Measurements from ENCODE around the gene LYL1.

Gene LYL1

DNA sequence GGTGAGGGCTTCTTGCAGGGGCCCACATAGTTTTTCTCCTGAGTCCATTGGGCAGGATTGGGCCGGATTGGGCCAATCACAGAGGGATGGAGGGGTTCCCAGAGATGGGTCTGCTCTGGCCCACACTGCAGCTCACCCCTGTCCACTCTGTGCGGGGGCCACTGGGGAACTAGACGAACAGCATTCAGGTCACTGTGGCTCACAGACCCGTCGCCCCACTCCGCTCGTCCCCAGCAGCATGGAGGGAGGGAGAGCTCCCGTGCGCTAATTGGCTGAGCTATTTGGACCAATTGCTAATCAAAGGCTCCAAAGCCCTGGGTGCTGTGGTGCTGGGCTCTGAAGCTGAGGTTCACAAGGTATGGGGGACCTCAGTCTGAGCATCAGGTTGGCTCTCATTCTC is 26.7 kb upstream of the LYL1 start:
- no peak for DNase-seq (ENCODE audit: low spot score)

DNA sequence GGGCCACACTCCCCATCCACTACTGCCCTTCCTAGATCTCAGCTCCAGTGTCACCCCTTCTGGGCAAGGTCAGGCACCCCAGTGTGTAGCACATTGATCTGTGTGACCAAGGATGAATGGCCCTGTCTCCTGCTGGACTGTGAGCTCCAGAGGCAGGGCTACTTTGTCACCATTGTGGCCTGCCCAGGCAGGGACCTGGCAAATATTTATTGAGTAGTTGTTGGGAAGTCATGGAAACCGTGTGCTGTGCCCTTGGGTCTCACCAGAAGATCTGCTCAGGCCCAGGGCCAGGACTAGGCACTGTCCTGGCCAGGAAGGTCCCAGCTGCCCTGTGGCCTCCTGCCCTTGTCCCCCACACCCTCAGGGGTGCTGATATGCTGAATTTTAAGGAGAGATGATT is 25.9 kb upstream of the LYL1 start:
- no peak for DNase-seq (ENCODE audit: low spot score)

DNA sequence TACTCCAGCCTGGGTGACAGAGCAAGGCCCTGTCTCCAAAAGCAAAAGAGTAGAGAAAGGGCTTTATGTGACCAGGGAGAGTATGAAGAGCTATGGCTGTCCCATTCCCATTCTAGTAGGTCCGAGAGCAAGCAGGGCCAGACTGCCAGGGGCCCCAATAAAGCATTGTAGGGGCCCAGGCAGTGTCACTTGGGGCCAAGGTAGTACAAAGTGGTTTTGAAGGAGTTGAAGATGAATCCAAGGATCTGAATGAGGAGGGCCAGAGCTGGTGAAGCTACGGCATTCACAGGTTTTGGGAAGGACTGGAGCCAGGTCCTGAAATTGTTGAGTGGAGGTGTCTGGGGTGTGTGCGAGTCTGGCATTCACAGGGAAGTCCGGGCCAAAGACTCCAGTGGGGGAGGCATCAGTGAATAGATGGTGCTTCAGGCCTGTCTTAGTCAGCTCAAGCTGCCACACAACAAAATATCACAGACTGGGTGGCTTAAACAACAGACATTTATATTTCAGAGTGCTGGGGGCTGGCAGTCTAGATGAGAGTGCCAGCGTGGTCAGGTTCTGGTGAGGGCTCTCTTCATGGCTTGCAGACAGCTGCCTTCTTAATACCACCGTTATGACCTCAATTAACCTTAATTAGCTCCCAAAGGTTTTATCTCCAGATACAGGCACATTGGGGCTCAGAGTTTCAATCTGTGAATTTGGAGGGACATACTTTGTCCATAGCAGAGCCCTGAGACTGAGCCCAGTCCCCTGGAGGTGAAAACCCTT is 25.3 kb upstream of the LYL1 start:
- DNase-seq (ENCODE audit: low spot score): no peak

DNA sequence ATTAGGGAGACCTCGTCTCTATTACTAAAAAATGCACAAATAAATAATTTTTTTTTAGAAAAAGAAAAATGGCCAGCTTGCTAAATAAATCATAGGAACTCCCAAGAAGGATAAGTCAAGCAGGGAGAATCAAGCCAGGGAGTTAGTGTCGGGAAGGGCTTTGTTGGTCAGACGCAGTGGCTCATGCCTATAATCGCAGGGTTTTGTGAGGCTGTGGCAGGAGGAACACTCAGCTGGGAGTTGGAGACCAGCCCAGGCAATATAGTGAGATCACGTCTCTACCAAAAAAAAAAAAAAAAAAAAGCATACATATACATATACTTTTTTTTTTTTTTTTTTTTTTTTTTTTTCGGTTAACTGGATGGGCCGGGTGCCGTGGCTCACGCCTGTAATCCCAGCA is 24.4 kb upstream of the LYL1 start:
- DNase-seq (ENCODE audit: low spot score): no peak

DNA sequence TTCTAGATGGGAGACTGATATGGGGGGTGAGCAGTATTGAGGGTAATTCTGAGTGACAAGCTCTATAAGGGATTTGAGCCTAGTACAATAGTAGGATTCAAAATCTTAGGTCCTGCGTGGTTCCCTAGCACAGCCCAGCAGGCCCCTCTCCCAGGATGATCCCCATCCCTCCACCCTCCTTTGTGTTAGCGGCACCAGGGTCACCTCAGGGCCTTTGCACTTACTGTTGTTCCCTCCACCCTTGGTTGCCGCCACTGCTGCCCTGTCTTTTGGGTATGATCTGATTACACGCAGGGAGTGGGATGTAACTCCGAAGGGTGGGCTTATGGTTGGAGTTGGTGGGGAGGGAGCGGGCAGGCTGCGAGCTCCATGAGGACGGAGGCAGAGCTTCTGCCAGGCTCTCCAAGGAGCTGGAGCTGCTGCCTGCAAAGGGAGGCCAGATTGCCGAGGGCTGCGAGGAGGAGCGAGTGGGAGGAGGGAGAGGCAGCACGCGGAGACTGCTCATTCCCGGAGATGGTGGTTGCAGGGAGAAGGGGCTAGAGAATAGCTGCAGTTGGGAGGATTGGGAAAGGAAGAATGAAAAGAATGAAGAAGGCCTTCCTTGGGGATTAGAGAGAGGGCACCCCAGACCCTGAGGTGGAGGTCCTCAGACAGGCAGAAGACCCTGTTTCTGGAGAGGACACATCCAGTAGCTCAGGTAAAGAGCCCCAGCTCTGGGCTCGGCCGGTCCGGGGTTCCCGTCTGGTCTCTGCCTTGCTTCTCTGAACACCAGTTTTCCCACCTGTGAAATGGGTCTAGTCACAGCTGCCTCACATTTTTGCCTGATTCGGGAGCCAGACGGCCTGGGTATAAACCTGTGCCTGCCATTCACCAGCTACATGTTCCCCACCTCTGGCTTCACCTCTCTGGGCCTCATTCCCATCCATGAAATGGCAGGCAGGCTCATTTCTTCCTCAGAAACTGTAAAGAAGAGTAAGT is 20.6 kb upstream of the LYL1 start:
- no peak for DNase-seq (ENCODE audit: low spot score)

DNA sequence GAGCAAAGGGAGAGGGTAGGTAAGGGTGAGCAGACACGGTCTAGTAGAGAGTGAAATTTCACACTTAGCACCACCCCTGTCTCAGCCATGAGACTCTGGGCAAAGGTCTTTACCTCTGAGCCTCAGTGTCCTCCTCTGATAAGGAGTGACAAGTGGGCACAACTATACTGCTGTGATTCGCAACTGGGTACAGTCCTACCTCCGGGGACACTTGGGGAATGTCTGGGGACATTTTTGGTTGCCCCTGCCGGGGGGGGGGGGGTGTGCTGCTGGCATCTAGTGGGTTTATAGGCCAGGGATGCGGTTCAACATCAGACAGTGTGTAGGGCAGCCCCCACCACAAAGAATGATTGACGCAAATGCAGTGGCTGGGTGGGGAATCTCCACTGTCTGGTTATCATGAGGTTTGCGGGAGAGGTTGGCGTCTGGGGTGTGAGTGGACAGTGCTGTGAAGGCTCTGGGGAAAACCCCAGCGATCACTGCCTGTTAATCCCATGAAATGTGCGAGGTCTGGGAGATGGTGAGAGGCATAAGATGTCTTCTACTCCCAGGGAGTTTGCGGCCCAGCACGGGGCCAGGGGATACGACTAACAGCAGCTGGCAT is 19.7 kb upstream of the LYL1 start:
- DNase-seq (ENCODE audit: low spot score): no peak

DNA sequence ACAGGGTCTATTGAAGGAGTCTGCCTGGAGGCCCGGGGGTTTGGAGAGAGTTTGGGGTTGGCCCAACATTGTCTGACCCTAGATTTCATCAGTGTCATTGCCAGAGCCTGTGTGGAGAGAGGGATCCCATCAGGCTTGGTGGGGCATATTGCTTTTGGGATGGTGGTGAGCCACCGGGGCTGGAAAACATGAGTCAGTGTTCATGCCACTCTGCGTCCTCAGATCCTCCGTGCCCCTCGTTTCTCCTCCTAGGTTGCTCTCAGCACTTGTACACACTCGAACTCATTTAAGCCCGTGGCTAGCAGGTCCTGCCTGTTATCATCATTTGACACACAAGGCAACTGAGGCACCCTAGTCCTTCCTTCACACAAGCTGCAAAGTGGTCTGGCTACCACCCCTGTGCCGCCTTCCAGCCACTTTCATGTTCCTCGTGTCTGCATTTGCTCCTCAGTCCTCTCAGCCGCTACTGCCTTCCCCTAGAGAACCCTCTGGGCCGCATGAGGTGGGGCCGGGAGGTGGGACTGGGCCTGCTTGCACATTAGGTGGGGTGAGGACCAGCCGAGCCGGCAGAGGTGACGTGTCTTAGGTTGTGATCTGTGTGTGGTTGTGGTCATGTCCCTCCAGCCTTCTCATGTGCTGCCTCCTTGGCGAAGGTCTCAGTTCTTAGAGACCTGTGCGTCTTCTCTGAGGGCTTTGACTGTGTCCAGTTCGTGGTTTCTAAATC is 19.1 kb upstream of the LYL1 start:
- no peak for DNase-seq (ENCODE audit: low spot score)

DNA sequence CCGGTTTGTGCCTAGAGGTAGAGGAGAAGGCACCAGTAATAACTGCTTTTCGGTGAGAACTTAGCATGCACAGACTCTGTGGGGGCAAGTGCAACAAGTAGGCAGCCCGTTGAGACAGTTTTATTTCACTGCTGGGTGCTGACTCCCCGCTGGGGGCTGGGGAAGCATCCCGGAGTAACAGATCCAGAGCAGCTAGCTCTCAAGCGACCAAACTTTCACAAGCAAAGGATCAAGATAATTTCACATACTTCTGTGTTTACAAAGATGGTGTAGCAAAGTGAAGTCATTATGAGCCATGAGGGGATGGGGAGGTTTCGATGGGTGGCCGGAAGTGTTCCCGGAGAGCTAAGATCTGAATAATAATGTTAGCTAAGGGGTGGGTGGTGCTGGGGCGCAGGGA is 18.2 kb upstream of the LYL1 start:
- DNase-seq (ENCODE audit: low spot score): no peak

DNA sequence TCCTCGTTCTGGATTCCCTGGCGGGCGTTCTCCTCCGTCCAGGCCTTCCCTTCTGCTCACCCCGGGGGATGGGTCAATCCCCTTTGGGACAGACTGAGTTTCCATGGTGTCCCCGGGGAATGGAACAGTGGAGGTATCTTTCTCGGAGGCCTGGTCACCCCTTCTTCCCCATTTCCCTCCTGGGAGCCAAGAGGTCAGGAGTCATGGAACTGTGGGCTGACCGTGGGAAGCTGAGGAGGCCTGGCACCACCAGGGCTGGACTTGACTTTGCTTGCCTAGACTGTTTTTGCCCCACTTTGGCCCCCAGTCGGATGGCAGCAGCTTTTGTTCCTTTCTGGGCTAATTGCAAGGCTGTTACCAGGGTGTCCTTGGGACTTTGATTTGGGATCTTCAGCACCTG is 17.4 kb upstream of the LYL1 start:
- DNase-seq (ENCODE audit: low spot score): no peak

DNA sequence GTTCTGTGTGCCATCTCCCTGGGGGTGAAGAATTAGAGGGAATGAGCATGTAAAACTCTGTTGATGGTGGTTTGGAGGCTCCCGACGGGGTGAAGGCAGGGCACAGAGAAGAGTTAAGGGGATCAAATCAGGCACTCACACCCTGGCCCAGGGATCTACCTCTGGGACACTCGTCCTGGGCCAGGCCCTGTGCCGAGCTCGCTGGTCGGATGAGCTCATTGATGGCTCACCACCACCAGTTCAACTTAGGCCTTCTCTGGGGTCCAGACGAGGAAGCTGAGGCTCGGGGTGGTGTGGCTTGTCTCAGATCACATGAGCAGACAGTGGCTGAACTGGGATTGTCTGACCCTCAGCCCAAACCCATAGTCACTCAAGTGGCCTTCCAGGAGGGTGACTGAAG is 17.0 kb upstream of the LYL1 start:
- no peak for DNase-seq (ENCODE audit: low spot score)

DNA sequence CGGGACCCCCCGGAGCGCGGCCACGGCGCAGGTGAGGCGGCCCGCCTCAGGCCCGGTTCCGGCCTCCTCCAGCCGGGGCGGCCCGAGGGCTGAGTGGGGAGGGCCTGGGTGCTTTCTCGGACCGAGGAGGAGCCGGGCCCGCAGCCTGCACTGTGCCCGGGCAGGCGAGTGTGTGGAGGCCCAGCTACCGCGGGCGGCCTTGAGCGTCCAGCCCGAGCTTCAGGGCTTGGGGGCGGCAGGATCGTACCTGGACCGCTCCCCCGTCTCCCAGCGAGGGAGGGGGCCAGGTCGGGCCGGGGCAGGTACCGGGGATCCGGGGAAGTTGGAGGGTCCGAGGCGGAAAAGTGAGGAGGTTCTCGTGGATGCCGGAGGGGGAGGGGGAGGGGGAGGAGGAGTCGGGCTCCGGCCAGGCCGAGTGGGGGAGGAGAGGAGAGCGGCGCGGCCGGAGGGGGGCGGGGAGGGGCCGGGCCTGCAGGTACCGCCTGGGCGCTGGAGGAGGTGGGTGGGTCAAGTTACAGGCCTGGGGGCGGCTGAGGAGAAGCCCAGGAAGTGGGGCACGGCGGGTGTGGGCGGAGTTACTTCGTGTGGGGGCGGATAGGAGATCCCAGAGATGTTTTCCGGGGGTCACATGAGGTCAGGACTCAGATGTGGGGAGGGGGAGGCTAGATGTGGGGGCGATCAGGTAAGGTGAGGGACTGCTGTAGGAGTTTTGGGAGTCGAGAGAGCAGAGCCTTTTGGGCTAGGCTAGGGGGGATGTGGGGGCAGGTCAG is 16.0 kb upstream of the LYL1 start:
- peak; percentile 21 for DNase-seq (ENCODE audit: low spot score)

DNA sequence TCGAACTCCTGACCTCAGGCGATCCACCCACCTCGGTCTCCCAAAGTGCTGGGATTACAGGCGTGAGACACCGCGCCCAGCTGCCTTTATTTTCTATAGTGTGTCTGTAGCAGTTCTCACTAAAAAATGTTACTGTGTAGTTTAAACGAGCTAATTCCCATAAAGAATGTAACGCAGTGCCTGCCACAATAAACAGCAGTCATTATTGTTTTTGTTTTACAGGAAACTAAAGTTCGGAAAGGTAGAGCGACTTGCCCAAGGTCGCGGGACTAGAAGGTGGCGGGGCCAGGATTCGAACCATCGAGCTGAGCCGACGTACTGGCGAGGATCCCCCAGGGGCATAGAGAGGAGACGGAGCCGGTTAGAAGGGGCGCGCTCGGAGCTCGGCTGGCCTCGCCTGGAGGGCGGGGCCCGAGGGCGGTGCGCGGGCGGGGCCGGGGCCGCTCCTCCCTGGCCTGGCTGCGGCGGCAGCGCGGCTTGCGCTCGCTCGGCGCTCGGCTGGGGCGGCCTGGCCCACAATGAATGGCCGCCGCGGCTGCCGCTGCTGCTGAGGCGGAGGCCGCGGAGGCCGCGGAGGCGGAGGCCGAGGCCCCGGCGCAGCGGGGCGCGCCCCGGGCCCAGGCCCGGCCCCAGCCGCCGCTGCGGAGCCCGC is 15.2 kb upstream of the LYL1 start, which contains the start of gene NACC1:
Gene NACC1 (plus strand): TSS at position 493 of the 652 bp plus-strand sequence. CDS start 16,944 bp downstream, outside the sequence.
- DNase-seq (ENCODE audit: low spot score): peak; percentile 89

DNA sequence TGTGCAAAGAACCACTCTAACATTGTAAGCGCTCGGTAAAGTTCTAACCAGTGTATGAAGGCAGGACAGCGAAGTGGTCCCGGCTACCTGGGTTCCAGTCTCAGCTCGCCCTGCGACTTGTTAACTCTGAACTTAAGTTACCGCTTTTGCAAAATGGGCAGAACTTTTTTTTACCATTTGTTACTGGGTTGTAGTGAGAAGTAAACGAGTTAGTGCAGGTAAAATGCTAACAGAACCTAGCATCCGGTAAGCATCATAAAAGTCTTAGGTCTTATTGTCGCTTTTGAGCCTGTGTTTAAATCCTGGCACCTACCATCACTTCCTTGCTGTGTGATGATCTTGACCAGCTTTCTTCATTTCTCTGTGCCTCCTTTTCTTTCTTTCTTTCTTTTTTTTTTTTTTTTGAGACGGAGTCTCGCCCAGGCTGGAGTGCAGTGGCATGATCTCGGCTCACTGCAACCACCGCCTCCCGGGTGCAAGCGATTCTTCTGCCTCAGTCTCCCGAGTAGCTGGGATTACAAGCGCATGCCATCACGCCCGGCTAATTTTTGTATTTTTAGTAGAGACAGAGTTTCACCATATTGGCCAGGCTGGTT is 14.6 kb upstream of the LYL1 start:
- no peak for DNase-seq (ENCODE audit: low spot score)

DNA sequence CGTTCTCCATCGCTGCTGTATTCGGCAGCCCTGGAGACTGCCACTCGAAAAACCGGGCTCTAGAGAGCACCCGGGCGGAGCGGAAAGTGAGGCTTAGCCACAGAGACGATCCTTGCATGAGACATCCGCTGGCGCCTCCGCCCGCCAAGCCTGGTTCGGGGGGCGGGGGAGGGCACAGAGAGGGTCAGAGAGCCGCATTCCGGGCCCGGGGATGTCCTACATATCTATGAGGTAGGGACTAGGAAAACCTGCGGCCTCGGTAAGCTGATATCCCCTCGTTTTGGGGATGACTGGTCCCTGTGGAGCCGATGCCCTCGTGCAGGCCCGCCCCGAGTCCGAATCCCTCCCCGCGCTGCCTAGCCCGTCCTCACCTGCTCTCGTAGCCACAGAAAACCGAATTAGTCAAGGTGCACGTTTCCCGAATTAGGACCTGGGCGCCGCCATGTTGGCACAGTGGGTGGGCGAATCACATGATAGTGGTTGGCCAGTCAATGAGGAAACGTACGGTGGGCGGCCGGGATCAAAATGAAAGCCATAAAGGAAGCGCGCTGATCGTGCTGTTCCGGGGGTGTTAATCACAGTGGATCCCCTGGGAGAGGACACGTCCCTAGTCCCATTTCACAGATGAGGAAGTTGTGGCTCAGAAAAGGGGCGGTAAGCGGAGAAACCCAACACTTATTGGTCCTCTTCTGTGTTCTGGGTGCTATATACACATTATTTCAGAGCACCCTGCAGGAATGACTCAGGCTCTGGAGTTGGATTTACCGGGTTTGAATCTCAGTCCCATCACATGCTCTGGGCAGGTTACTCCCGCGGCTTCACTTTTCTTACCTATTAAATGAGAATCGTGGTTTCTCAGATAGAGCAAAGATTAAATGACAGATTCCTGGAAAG is 13.9 kb upstream of the LYL1 start, which contains the start of gene TRMT1:
Gene TRMT1 (minus strand): TSS at position 459 of the 894 bp plus-strand sequence. CDS start 341 bp downstream, at position 118.
- DNase-seq (ENCODE audit: low spot score): peak; percentile 83

DNA sequence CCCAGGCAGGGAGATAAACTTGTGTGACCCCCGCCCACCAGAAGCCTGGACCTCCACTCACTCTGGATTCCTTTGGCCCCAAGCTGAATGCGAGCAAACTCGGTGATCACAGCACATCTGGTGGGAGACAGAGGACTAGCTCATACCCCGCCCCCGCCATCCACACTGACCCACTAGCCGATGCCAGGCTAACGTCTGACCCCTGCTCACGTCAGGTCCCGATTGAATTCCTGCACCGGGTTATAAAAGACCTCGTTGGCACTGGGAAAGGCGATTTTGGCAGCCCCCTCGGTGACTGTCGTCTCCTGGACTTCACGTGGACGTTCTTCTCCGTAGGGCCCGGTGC is 13.3 kb upstream of the LYL1 start:
- DNase-seq (ENCODE audit: low spot score): no peak

DNA sequence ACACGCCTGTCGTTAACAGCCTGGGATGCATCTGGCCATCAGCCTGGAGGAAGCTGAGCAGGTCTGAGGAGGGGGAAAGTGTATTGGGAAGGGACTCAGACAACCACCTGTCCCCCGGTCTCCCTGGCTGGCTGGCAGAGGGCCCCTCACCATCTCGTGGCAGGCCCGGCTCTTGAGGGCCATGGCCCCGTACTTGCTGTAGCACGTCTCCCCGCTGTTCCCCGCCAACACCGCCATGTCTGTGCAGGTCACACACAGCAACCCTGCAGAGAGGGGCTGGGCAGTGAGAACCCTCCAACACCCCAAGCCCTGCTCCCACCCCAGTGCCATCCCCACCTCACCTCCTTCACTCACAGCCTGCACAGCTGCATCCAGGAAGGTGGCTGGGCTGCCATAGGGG is 9.9 kb upstream of the LYL1 start:
- DNase-seq (ENCODE audit: low spot score): no peak

DNA sequence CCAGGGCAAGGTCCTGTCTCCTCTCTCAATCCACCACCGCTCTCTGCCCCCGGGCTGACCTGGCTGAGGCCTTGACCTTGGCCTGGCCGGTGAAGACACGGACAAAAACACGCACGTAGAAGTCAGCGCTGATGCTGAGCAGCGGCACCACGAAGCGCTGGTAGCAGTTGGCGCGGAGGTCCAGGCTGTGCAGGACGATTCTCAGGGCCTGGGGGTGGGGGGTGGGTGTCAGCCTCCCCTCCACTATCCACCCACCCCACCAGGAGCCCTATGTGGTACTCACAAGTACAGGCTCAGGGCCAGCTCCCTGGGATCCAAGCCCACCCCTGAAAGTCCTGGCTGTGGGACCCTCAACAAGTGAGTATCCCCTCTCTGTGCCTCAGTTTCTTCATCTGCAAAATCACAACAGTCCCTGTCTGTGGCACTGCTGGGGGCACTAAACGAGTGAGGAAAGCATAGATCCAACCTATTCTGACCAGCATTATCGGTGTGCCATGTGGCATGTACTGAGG is 7.5 kb upstream of the LYL1 start:
- DNase-seq (ENCODE audit: low spot score): no peak

DNA sequence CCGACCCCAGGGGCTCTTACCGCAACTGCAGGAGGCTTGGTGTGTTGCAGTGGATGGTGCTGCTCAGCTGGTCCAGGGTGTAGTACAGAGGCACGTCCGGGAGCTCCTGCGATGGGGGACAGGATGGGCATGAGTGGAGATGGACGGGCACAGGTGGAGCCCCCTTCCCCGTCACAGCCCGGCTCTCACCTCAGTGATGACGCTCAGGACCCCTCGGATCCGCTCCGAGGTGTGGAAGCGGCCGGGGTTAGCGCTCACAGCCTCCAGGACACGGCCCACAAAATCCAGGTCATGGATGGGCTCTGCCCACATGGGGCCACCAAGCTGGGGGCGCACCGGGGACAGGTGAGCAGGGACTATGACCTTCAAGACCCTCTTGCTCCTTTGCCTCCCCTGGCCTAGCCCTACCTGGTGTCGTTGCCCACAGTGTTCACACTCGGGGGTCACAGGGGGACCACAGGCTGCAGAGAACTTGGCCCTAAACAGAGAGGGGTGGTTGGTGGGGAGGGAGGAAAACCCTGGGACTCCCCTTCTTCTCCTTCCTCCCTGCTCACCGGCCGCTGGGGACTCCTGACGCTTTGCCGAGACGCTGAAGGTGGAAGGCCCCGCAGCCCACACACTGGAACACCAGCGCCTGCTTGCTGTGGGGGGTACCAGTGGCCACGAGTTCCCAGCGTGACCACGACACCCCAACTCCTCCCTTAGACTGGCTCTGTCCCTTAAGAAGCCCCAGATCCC is 6.9 kb upstream of the LYL1 start:
- DNase-seq (ENCODE audit: low spot score): no peak
